NCI-H2227 (cell line): ENCODE results near the gene DLGAP4.

Source experiments
- DNase-seq: peaks from one replicate; lab custom pipeline; 2025; ENCODE audit not compliant: unreplicated experiment; lab: John Stamatoyannopoulos, UW

Gene DLGAP4

GRCh38 chr20:36399147-36399968 lies 93.2 kb downstream of the DLGAP4 start:
- DNase-seq, result peak; percentile 76

DNA sequence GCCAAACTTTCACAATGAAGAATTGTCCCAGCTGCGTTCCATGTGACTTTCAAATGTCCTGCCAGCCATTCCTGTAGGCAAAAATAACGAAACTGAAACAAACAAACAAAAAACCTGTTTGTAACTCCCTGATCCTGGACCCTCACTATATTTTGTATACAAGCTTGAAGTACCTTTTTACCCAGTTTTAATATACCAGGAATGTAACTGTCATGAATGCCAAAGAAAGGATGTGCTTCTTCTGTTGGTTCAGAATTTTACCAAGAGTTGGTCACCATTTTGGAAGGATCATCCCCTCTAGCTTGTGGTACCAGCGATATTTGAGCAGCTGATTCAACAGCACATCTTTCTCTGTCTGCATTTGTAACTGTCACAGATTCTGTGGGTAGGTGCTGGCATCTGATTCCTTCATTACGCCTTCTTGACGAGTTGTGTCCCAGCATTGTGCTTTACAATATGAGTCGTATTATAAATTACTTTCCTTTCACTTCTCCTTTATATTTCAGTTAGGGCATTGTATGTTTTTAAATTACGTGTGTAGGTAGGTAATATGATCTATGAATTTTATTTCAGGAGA lies 93.9 kb downstream of the DLGAP4 start:
- DNase-seq, result no peak

GRCh38 chr20:36400909-36401735 lies 95.0 kb downstream of the DLGAP4 start:
- no peak for DNase-seq

- DNase-seq, result no peak
Observed at GRCh38 chr20:36402708-36403107, 96.6 kb downstream of the DLGAP4 start.

- DNase-seq, result no peak
Observed at GRCh38 chr20:36404435-36404978, 98.4 kb downstream of the DLGAP4 start.

GRCh38 chr20:36405255-36405654 lies 99.1 kb downstream of the DLGAP4 start:
- DNase-seq, result no peak

DNA sequence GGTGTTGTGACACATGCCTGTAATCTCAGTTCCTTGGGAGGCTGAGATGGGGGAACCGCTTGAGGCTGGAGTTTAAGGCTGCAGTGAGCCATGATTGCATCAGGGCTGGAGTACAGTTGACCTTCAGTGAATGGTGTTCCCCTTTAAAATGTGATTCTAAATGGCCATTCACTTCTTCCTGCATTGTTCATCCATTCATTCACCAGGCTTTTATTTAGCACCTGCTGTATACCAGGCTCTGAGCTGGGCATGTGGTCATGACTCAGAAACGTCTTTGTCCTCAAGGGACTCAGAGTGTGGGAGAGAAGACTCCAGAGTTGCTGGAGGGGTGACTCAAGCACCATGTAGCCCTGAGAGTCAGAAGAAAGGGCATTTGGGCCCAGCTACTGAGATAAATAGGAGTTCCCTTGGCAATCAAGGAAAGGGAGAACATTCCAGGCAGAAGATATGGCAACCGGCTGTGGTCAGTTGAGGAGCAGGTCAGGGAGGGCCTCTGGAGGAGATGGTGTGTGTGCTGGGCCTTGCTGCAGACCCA lies 101.1 kb downstream of the DLGAP4 start:
- DNase-seq, result no peak

DNA sequence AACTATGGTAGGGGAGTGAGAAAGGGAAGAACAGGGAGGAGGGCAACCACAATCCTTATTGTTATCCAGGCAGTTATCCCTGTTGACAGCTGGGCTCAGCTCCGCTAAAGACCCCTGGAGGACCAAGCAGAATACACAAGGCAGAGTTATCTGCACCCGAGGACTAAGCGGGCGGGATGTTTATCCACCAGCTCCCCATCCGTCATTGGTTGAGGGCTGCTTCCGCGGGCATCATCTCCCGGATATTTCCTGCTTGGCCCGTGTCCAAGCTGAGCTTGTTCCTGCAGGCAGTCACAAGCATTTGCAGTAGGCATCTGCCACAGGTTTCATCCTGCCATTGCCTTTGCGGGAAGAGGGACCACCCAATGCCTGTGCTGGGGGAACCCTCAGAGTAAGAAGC lies 102.1 kb downstream of the DLGAP4 start:
- DNase-seq, result peak; percentile 86

- DNase-seq, result no peak
Observed at GRCh38 chr20:36411861-36412454, 105.8 kb downstream of the DLGAP4 start.

DNA sequence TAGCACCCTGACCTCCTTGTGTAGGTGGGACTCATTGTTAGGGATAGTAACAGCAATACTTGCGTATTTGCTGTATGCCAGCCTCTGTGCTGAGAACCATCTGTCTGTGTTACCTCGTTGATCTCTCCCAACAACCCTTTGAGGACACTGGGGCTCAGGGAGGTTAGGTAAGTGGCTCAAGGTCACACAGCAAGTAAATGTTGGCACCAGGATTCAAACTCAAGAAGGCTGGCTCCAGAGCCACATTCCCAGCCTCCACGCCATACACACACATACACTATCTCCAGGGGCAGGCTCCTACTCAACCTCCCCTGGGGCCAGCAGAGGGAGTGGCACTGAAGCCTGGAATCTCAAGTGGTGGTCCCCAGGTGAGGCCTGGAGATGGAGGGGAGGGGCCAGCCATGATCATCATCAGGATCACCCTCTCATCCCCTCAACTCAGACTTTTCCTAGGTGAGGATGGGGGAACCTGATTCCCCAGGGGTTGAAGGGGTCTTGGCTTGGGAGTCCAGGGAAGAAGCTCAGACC lies 109.4 kb downstream of the DLGAP4 start:
- DNase-seq, result no peak

DNA sequence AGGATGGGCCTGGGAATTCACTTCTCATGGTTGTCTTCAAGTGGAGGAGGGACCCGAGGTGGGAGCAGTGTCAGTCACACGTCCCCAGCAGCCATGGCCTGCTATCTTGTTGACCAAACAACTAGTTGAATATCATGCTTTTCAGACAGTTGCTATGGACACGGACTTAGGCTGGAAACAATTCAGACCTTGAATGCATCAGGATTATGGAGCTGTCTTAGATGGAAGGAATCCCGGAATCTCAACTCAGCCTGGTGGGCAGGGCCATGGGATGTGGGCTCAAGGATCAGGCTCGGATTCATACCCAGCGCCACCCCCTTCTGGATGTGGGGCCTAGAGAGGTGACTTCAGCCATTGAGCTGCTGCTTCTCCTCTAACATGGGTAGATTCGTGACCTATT lies 112.6 kb downstream of the DLGAP4 start:
- DNase-seq, result no peak

DNA sequence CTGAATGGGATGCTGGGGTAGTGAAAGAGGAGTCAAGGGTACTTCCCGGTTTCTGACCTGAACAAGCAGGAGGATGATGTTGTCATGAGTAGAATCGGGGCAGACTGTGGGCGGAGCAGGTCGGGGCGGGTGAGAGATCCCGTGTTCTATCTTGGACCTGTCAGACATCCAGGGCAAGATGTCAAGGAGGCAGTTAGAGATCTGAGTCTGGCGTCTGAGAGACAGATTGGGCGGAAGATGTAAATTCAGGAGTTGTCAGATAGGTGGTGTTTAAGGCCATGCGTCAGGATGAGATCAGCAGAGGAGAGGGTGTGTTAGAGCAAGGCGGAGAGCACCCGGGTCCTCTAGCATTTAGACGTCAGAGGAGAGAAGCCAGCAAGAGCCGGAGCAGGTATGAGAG lies 115.5 kb downstream of the DLGAP4 start:
- DNase-seq, result peak; percentile 55

GRCh38 chr20:36424314-36424713 lies 118.2 kb downstream of the DLGAP4 start:
- no peak for DNase-seq

DNA sequence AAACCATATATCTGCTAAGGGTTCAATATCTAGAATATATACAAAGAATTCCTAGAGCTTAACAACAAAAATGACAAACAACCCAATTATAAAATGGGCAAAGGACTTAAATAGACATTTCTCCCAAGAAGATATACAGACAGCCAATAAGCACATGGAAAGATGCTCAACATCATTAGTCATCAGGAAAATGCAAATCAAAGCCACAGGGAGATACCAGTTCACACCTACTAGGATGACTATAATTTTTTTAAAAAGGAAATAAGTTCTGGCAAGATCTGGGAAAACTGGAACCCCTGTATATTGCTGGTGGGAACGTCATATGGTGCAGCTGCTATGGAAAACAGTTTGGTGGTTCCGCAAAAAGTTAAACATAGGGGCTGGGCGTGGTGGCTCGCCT lies 119.0 kb downstream of the DLGAP4 start:
- DNase-seq, result no peak

- no peak for DNase-seq
Observed at GRCh38 chr20:36431604-36432003, 125.5 kb downstream of the DLGAP4 start.

- DNase-seq, result no peak
Observed at GRCh38 chr20:36432096-36432495, 126.0 kb downstream of the DLGAP4 start.

DNA sequence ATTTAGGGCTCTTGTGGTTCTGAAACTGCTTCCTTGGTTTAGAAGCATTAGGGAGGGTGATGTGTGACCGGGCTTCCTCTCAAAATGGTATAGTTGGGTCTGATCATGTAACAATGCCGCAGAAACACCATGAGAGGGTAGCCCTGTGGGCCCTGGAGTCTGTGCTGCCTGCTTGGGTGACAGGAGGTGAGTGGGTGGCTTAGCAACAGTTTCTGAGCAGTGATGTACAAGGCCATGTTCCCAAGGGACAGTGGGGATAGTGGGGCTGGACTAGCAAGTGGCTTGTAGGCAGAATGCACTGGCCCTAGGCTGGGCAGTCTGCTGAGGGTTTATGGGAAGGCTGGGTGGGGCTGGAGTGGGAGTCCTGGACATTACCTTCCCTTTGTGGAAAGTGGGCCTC lies 128.2 kb downstream of the DLGAP4 start:
- DNase-seq, result no peak

DNA sequence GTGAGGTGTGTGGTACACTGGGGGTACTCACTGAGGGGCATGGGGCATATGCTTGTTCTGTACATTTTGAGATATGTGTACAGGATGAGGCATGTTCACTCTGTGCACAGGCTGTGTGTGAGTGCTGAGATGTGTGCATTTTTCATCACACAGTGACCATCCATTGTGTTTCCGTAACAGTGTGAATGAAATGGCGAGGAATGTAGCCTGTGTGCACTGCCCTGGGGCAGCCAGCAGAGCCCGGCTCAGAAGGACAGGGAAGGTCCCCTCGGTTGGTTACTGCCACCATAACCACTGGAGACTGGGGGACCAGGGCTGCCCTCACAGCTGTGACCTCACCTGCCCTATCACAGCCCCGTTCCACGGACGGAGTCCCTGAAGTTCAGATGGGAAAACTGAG lies 129.0 kb downstream of the DLGAP4 start:
- DNase-seq, result no peak

DNA sequence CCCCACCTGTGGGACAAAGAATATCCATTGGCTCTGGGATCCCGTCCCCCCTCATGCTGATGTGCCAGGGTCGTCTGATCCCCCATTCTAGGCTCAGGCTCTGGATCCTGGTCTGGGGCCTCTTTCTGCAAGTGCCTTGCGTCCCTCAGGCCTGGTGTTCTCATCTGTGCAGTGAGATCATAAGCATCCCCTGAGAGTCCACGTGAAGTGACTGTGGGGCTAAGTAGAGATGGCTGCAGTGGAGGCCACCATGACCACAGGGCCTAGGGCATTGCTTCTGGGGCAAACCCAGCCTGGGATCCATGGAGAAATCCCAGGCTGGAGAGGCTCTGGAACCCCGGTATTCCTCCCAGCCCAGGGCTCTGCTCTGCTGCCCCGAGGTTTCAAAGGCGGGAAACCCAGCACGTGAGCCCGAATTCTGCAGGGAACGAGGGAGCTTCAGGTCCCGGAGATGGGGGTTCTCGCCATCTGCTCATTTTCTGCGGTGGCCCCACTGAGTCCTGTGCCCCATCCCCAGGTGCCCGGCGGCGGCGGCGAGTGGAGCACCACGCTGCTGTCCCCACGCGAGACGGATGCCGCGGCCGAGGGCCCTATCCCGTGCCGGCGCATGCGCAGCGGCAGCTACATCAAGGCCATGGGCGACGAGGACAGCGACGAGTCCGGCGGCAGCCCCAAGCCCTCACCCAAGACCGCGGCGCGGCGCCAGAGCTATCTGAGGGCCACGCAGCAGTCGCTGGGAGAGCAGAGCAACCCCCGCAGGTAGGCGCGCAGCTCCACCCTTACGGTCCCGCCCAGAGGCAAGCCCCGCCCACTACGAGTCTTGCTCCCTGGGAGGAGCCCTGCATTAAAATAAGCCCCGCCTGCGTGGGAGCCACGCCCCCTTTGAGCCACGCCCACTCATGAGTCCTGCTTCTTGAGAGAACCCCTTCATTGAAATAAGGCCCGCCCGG lies 129.7 kb downstream of the DLGAP4 start:
- DNase-seq, result peak; percentile 80
